Pancreas (tissue), 10 donors: ENCODE measurements around the gene CACNA2D3. TPM values are rescaled to one million over a fixed set of nuclear protein-coding genes. Genes with fewer than 3 reads are reported as not detected.
A peak's percentile ranks its signal among the peaks of the same experiment; 100 is the strongest.

Experiments used
- ATAC-seq, 4 donors: fragments of 200-7000 bp; cut with Tn5 transposase; one replicate each; pipeline versions ENCODE4 v1.8.0 to v1.9.1; 2020; ENCODE audit warnings: mild to moderate bottlenecking in 4 of 4, moderate library complexity in 4 of 4
- DNase-seq, 6 donors: peaks; one replicate each; pipeline ENCODE4 v3.0.0-alpha.2; 2020
- FAIRE-seq: peaks from 2 replicates; lab custom pipeline; 2012; peaks lifted over from hg19 to GRCh38; lab: Jason Lieb, UNC
- H3K27ac ChIP-seq, 4 donors: fragments of 200-600 bp; sonication (generic); 1 replicate in 3 of 4; 2 replicates in 1 of 4; pipeline versions ENCODE4 v1.5.0 to v1.8.0; 2020
- H3K27me3 ChIP-seq, 4 donors: fragments of 200-600 bp; one replicate each; pipeline ENCODE4 v1.8.0; 2021
- H3K36me3 ChIP-seq, 3 donors: fragments of 200-600 bp; sonication (generic) in 1 of 3; one replicate each; pipeline versions ENCODE4 v1.5.0 to v1.8.0; 2020 to 2021
- H3K4me1 ChIP-seq, 3 donors: fragments of 200-600 bp; one replicate each; pipeline ENCODE4 v1.8.0; 2021
- H3K4me3 ChIP-seq, 4 donors: fragments of 200-600 bp; sonication (generic) in 2 of 4; one replicate each; pipeline versions ENCODE4 v1.5.0 to v1.8.0; 2020 to 2021
- H3K9me3 ChIP-seq, 4 donors: fragments of 200-600 bp; one replicate each; pipeline ENCODE4 v1.8.0; 2021
- WGBS, 2 donors: extraction: QIAGEN DNeasy Blood & Tissue Kit; methylation state at CpG; one replicate each; pipeline ENCODE4 v1.1.7; 2013; 5-methylcytosine and 5-hydroxymethylcytosine counted together
- intact Hi-C, 3 donors: fragments of 100-400 bp; cut with DNase I; formaldehyde crosslinking; loops; one replicate each; pipeline versions ENCODE4 v1.11.1 to v1.14.2; 2022
- polyA plus RNA-seq, 2 donors: library from polyadenylated mRNA; stranded (reverse); fragments of 200-250 nt; gene quantifications; one replicate each; pipeline ENCODE4 v1.2.3, GENCODE V29; 2013
- total RNA-seq, 6 donors: library from RNA; stranded (reverse); fragmentation: NEBNext Ultra II Directional in 4 of 6; extraction: Animal tissue kit (Norgen Biotek cat#: 25700) in 4 of 6; gene quantifications; one replicate each; pipeline versions ENCODE4 v1.2.1 to v1.2.4, GENCODE V29; 2021 to 2023
- TF ChIP-seq, protein P1 (sequence below), 4 donors: fragments of 200-600 bp; sonication (generic) in 3 of 4; IDR thresholded peaks; one replicate each; pipeline versions ENCODE4 v1.5.0 to v1.8.0; 2021; ENCODE audit warnings: antibody characterized with exemption in 4 of 4
- donor health status: healthy with polysubstance abuse.
- donor health status: DM: no; HTN: no; CAD: no; lungs with moderate emphysema.
- donor health status: DM: no; HTN: no; CAD: no.
- donor health status: control.
- donor health status: control.
- donor health status: Bipolar disorder and iron deficiency.
- donor health status: DM: yes; HTN: yes; CAD: no.
- donor health status: DM: no; HTN: no; CAD: no.
- donor health status: DM: no; HTN: no; CAD: no.
- donor health status: DM: yes; HTN: yes; CAD: no.

The CACNA2D3 gene
- total and polyA plus RNA-seq, 8 donors = 0.19 to 0.75 (median 0.37) TPM; not detected in 2

DNA sequence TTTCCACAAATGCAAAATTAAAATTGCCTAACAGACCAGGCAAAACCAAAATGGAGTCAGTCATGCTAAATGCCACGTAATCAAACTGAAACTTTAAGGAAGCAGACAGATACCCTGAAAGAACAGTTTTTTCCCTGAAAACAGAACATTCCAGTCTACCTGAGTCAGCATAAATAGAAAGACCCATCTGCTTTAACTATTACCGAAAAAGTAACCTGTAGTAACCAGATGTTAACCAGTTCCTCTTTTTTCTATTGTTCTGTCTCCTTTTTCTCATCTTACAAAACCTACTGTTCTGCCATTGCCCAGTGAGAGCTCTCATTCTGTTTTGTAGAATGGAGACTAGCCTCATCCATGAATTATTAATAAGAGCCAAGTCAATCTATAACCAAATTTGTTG is 286.0 kb downstream of the CACNA2D3 start:
- H3K27me3 ChIP-seq = no peaks in the 10 kb centered on the region
- H3K36me3 ChIP-seq = no peaks in the 10 kb centered on the region
- no peak for ATAC-seq
- intact Hi-C loops = no loop called here
- H3K27ac ChIP-seq = no peak overlapping the region
- no peaks in the 10 kb centered on the region for H3K9me3 ChIP-seq
- no peak for FAIRE-seq
- no peaks in the 10 kb centered on the region for H3K4me1 ChIP-seq
- whole genome bisulfite sequencing, 2 donors = 72 to 76% methylated on average over 2 of the region's 2 CpGs
- TF ChIP-seq, protein P1, sequence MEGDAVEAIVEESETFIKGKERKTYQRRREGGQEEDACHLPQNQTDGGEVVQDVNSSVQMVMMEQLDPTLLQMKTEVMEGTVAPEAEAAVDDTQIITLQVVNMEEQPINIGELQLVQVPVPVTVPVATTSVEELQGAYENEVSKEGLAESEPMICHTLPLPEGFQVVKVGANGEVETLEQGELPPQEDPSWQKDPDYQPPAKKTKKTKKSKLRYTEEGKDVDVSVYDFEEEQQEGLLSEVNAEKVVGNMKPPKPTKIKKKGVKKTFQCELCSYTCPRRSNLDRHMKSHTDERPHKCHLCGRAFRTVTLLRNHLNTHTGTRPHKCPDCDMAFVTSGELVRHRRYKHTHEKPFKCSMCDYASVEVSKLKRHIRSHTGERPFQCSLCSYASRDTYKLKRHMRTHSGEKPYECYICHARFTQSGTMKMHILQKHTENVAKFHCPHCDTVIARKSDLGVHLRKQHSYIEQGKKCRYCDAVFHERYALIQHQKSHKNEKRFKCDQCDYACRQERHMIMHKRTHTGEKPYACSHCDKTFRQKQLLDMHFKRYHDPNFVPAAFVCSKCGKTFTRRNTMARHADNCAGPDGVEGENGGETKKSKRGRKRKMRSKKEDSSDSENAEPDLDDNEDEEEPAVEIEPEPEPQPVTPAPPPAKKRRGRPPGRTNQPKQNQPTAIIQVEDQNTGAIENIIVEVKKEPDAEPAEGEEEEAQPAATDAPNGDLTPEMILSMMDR (IDR thresholded peaks at IDR 0.05) = no peak
- H3K4me3 ChIP-seq = no peak overlapping the region
- no peak for DNase-seq

DNA sequence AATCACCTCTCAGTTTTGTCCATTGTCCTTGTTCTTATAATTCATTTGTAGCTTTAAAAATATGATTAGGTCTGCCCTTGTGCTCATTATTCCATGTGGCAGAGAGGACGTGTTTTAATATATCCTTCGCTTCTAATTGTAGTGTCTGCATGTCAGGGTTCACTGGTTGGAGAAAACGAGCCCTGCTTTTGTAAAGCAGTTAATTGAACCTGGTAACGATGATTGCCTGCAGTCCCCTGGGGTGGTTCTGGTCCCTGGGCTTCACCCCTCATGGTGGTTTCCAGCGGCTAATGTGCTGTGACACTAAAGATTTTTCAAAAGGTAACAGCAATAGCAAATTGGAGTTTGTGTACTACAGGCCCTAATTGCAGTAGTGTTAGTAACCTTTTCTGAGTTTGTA is 299.6 kb downstream of the CACNA2D3 start:
- no peak for ATAC-seq
- Histone ChIP-seq H3K4me1 (no peaks in the 10 kb centered on the region), H3K27ac (no peak overlapping the region), H3K27me3 (no peaks in the 10 kb centered on the region), H3K4me3 (no peak overlapping the region), H3K9me3 (no peaks in the 10 kb centered on the region), H3K36me3 (no peaks in the 10 kb centered on the region)
- TF ChIP-seq, protein P1 (IDR thresholded peaks at IDR 0.05) = no peak
- no peak for FAIRE-seq
- intact Hi-C loops = no loop called here
- WGBS, 2 donors = 72 to 82% methylated on average over 5 of the region's 5 CpGs
- no peak for DNase-seq

GRCh38 chr3:54424292-54424691 is 301.9 kb downstream of the CACNA2D3 start:
- H3K9me3 ChIP-seq = no peaks in the 10 kb centered on the region
- H3K27me3 ChIP-seq = no peaks in the 10 kb centered on the region
- 46 to 49% methylated on average over 2 of the region's 2 CpGs for WGBS, 2 donors
- no peak overlapping the region for H3K27ac ChIP-seq
- no peak for DNase-seq
- TF ChIP-seq, protein P1 (IDR thresholded peaks at IDR 0.05) = no peak
- no peak overlapping the region for H3K4me3 ChIP-seq
- ATAC-seq = no peak
- FAIRE-seq = no peak
- no peaks in the 10 kb centered on the region for H3K36me3 ChIP-seq
- no peaks in the 10 kb centered on the region for H3K4me1 ChIP-seq
- intact Hi-C loops = no loop called here

- ATAC-seq (no peak), FAIRE-seq (peak; percentile 39), DNase-seq (no peak)
- Histone ChIP-seq H3K36me3 (no peaks in the 10 kb centered on the region), H3K4me1 (no peaks in the 10 kb centered on the region), H3K27me3 (no peaks in the 10 kb centered on the region), H3K9me3 (no peaks in the 10 kb centered on the region), H3K4me3 (no peak overlapping the region), H3K27ac (no peak overlapping the region)
- intact Hi-C loops = no loop called here
- TF ChIP-seq, protein P1 (IDR thresholded peaks at IDR 0.05) = no peak
Measured at GRCh38 chr3:54426381-54426780, 304.0 kb downstream of the CACNA2D3 start.

GRCh38 chr3:54427501-54427900 is 305.1 kb downstream of the CACNA2D3 start:
- TF ChIP-seq, protein P1 (IDR thresholded peaks at IDR 0.05) = no peak
- Histone ChIP-seq H3K4me3 (no peak overlapping the region), H3K27ac (no peak overlapping the region), H3K4me1 (no peaks in the 10 kb centered on the region), H3K36me3 (no peaks in the 10 kb centered on the region), H3K9me3 (no peaks in the 10 kb centered on the region), H3K27me3 (no peaks in the 10 kb centered on the region)
- intact Hi-C loops = no loop called here
- peak in 1 of 4 donors; percentile 9 for ATAC-seq
- FAIRE-seq = no peak
- 54 to 61% methylated on average over 2 of the region's 2 CpGs for WGBS, 2 donors
- DNase-seq = no peak
